22Rv1 (cell line): ENCODE data around the gene PPT2.

Experiments
- H3K27ac ChIP-seq: fragments of 450-650 bp; 2 replicates; pipeline ENCODE4 v1.5.1; 2017
- ZFX ChIP-seq: fragments of 450-650 bp; IDR thresholded peaks from 2 replicates; pipeline ENCODE4 v1.6.1; 2017; ENCODE audit warnings: antibody characterized with exemption, borderline replicate concordance
- TF ChIP-seq, protein P1 (sequence below): fragments of 450-650 bp; IDR thresholded peaks from 2 replicates; pipeline ENCODE4 v1.5.1; 2017; ENCODE audit warnings: mild to moderate bottlenecking

The PPT2 gene

DNA sequence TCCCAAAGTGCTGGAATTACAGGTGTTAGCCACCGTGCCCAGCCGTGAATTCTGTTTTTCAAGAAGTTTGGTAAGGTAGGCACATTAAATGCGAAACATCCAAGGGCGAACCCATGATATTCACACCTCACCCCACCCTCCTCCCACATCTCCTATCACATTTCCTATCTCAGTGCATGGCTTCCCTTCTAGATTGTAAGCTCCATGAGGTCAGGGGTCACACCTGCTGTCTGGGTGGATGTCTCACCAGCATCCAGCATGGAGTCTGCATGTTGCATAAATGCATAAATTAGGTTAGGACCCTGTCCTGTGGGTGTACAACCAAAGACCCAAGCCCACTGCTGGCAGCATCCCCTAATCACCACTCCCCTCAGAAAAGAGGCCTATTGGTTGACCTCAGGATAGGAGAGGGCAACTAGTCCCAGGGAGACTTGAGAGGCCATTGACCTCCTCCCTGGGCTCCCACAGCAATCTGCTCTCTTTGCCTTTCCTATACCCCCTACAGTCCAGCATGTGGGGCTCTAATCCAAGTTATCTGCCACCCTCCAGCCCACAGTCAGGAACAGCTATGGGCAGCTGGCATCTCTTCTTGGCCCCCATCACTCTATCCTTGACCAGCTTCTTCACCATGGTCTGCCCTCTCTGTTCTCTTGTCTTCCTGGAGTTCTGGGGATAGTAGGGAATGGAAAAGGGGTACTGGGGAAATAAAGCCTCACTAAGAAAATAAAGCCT, 6.4 kb upstream of the PPT2 start:
- TF ChIP-seq ZFX = no peak
- TF ChIP-seq, protein P1, sequence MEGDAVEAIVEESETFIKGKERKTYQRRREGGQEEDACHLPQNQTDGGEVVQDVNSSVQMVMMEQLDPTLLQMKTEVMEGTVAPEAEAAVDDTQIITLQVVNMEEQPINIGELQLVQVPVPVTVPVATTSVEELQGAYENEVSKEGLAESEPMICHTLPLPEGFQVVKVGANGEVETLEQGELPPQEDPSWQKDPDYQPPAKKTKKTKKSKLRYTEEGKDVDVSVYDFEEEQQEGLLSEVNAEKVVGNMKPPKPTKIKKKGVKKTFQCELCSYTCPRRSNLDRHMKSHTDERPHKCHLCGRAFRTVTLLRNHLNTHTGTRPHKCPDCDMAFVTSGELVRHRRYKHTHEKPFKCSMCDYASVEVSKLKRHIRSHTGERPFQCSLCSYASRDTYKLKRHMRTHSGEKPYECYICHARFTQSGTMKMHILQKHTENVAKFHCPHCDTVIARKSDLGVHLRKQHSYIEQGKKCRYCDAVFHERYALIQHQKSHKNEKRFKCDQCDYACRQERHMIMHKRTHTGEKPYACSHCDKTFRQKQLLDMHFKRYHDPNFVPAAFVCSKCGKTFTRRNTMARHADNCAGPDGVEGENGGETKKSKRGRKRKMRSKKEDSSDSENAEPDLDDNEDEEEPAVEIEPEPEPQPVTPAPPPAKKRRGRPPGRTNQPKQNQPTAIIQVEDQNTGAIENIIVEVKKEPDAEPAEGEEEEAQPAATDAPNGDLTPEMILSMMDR = no peak
- no peak overlapping the region for H3K27ac ChIP-seq

DNA sequence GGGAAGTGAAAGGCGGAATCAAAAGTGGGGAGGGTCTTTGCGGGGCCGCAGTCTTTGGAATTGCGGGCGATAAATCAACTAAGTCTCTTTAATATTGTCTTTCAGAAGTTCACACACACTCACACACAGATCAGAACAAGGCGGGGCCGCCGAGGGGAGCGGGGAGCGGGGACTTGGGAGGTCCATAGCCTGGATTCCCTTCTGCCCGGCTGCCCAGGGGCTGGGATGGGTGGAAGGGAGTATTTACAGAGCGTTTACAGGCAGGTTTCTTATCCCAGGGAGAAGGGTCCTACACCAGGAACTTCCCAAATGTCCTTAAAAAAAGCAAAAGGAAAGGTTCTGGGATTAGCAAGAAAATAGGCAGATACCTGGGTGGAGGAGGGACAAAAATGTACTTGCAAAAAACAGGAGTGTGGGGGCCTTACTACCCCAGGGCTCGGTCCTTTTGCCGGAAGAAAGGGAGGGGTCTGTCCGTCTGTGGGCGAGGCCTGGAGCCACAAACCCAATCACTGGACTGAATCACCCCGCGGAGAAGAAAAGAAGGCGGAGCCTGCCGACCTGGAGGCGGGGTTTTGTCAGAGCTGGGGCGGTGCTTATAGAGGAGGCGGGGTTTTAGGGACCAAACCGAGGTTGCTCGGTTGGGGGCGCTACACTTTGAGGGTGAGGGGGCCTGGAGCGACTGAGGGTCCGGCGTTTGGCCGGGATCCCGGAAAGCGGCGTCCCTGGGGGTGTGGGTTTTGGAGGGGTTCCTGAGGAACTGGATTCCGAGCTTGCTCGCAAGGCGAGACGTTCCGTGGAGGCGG, 5.5 kb upstream of the PPT2 start:
- TF ChIP-seq, protein P1 = peak; percentile 85
- TF ChIP-seq ZFX = no peak
- H3K27ac ChIP-seq = no peak overlapping the region; the same call in 1 of the 2 replicates

DNA sequence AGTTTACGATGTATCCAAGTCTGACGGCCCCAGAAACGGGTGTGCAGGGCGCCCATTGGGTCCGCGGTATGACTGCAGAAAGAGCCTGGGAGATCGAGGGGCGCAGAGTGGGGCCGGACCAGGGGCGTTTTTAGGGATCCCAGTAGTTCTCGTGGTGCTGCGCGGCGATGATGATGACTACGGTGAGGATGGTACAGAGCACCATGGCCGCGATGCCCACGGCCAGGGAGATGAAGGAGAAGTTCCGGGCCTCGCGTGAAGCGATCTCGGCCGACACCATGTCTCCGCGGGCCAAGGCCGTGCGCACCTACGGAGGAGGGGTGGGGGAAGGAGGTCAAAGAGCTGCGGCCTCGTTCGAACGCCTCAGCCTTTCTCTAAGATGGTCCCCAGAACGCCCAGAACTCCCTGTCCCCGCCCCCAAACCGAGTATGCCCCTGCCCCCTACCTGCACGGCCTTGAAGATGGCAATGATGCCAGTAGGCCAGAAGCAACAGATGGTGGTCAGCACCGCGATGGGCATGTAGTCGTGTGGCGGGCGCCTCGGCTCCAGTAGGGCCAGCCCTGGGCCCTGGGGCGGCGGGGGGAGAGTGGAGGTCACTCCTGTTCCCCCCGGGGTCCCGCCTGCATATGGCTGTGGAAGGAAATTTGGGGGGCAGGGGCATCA, 4.7 kb upstream of the PPT2 start:
- no peak for TF ChIP-seq ZFX
- TF ChIP-seq, protein P1 = peak; percentile 57

DNA sequence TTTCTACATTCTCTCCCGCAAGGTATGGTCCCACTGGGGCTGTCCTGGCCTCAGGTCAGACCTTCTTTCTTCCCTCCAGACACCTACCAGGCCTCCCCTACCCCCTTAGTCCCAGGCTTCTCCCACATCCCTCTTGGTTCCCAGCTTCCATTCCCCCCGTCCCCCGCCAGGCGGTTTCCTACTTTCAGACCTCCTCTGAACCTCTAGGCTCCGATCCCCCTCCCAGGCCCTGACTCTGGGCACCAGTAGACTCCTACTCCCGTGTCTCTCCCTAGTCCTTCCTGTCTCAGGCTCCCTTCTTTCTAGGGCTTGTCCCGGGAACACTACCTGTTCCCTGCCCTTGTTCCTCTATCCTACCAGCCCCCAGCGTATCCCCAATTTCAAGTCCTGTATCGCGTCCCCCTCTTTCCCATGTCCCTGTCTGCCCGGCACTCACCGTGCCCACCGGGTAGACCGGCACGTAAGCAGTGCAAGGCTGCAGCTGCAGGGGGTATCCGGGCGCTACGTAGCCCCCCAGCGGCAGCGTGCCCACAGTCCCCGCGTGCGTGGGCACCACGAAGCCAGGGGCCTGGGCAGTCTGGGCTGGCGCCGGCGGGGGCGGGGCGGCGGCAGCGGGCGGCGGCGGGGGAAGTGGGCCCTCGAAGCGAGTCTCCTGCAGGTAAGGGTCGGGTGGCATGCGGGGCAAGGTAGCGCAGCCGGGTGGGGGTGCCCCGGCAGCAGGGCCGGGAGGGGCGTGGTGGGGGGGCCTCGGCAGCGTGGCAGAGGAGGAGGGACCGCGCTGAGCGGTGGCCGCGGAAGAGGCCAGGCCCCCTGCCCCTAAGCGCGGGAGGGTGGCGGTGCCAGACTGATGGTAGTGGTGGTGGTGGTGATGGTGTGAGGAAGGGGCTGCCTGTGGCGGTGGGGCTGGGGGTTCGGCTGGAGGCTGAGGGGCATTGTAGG, 3.7 kb upstream of the PPT2 start:
- no peak for TF ChIP-seq ZFX
- TF ChIP-seq, protein P1 = no peak

More for the DNA sequence above, 4.7 kb upstream of the PPT2 start:
- no peak overlapping the region; the same call in 1 of the 2 replicates for H3K27ac ChIP-seq

DNA sequence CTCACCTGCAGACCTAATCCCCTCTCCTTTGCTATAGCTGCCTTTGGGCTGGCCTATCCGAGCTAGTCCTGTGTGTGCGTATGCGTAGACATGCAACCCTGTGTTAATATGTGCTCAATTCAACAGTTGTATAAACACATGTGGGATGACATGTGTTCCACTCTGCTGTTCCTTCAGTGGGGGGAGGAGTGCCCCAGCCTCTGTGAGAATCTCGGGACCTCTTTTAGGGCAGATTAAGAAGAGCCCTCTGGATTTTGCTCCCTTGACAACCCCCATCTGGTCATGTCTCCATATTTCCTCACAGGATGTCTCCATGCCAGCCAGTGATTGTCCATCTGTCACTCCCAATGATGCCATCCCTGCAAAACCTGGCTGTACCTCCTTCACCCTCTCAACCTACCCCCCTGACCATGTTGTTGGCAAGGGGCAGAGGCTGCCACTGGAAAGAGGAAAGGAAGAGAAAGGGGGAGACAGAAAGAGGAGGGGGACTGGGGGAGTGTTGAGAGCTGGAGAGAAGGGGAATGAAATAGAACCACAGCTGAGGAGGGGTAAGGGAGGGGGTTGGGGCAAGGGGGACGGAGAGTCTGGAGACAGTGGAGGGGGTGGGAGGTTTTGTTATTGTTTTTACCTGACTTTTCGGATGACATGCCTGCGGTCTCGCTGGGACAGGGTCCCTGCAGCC, 2.6 kb upstream of the PPT2 start:
- no peak overlapping the region for H3K27ac ChIP-seq
- TF ChIP-seq ZFX = no peak
- TF ChIP-seq, protein P1 = no peak

More for the DNA sequence above, 3.7 kb upstream of the PPT2 start:
- H3K27ac ChIP-seq = no peak overlapping the region
